Retinal pigment epithelial cell (primary cell): ENCODE data around the gene MACROD1.

Source experiments
- DNase-seq: peaks from one replicate; pipeline ENCODE4 v3.0.0-alpha.2; 2010; ENCODE audit warnings: low read depth
- H3K4me3 ChIP-seq: 2 replicates; pipeline ENCODE4 v1.5.1; 2011; ENCODE audit warnings: mild to moderate bottlenecking, low read length, control low read depth, moderate library complexity
- TF ChIP-seq, protein P1 (sequence below): conservative IDR thresholded peaks from 2 replicates; pipeline ENCODE4 v1.5.1; 2011; ENCODE audit warnings: low read depth, low read length, control low read depth, inconsistent platforms

Gene MACROD1

DNA sequence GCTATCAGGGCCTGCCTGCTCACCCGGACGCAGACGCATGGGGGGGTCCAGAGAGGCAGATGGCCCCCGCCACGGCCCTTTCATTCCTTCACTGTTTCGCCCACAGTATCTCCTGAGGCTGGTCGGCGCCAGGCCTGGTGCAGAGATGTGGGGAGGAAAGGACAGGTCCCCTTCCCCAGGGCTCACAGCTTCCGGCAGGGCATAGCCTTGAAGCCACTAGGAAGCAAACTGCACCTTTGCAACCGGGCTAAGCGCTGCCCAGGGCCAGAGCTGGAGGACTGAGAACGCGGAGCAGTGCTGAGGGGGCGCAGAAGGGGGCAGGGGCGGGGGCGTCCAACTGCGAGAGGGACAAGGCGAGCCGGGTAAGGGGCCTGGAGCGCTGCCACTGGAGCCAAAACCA, 150.4 kb downstream of the MACROD1 start:
- TF ChIP-seq, protein P1, sequence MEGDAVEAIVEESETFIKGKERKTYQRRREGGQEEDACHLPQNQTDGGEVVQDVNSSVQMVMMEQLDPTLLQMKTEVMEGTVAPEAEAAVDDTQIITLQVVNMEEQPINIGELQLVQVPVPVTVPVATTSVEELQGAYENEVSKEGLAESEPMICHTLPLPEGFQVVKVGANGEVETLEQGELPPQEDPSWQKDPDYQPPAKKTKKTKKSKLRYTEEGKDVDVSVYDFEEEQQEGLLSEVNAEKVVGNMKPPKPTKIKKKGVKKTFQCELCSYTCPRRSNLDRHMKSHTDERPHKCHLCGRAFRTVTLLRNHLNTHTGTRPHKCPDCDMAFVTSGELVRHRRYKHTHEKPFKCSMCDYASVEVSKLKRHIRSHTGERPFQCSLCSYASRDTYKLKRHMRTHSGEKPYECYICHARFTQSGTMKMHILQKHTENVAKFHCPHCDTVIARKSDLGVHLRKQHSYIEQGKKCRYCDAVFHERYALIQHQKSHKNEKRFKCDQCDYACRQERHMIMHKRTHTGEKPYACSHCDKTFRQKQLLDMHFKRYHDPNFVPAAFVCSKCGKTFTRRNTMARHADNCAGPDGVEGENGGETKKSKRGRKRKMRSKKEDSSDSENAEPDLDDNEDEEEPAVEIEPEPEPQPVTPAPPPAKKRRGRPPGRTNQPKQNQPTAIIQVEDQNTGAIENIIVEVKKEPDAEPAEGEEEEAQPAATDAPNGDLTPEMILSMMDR, result no peak

GRCh38 chr11:64014356-64014755, 151.6 kb downstream of the MACROD1 start:
- no peak for DNase-seq
- H3K4me3 ChIP-seq, result no peak overlapping the region
- TF ChIP-seq, protein P1, result no peak

More for the DNA sequence above, 150.4 kb downstream of the MACROD1 start:
- no peak for DNase-seq
- H3K4me3 ChIP-seq, result no peak overlapping the region

GRCh38 chr11:64013141-64013896, 152.6 kb downstream of the MACROD1 start:
- no peak overlapping the region for H3K4me3 ChIP-seq
- TF ChIP-seq, protein P1, result no peak
- DNase-seq, result no peak

DNA sequence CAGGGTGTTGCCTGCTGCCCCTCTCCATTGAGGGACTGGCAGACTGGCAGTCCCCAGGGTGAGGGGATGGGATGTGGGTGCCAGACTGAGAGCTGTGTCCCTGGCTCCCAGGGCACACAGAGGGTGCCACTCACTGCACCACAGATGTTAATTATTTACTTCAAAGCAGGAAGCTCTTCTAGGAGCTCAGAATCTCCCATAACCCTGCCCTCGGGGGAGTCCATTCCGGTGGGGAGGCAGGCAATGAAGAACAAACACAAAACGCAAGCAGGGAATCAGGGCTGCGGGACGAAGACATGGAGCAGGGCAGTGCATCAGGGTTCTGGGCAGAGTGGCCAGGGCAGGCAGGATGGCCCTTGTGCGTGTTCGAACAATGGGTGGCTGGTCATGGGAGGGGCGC, 154.5 kb downstream of the MACROD1 start:
- H3K4me3 ChIP-seq, result no peak overlapping the region
- no peak for DNase-seq
- TF ChIP-seq, protein P1, result no peak

GRCh38 chr11:64010783-64011182, 155.1 kb downstream of the MACROD1 start:
- TF ChIP-seq, protein P1, result no peak
- no peak for DNase-seq
- H3K4me3 ChIP-seq, result no peak overlapping the region

GRCh38 chr11:64009710-64010109, 156.2 kb downstream of the MACROD1 start:
- TF ChIP-seq, protein P1, result no peak
- no peak overlapping the region for H3K4me3 ChIP-seq
- no peak for DNase-seq
